ENCODE results near the gene GNAT2.

Gene GNAT2

GRCh38 chr1:109630081-109630897 is 10.9 kb upstream of the GNAT2 start:
- no peak for DNase-seq (ENCODE audit: low read depth in 1 of 2, low spot score in 1 of 2)
- no peak for TF ChIP-seq JUND (IDR thresholded peaks at IDR 0.05; ENCODE audit: low read depth)
- in situ Hi-C loops (cut with HindIII; ENCODE audit: low pct_unique_long_range_greater_than_20kb, low sequenced_read_pairs): no loop called here

GRCh38 chr1:109629372-109630030 is 10.1 kb upstream of the GNAT2 start:
- in situ Hi-C loops (cut with HindIII; ENCODE audit: low pct_unique_long_range_greater_than_20kb, low sequenced_read_pairs): no loop called here
- TF ChIP-seq JUND (IDR thresholded peaks at IDR 0.05; ENCODE audit: low read depth): no peak
- no peak for DNase-seq (ENCODE audit: low read depth in 1 of 2, low spot score in 1 of 2)

- DNase-seq (ENCODE audit: low read depth in 1 of 2, low spot score in 1 of 2): no peak
- TF ChIP-seq JUND (IDR thresholded peaks at IDR 0.05; ENCODE audit: low read depth): no peak
- in situ Hi-C loops (cut with HindIII; ENCODE audit: low pct_unique_long_range_greater_than_20kb, low sequenced_read_pairs): no loop called here
Measured at GRCh38 chr1:109628540-109629321, 9.3 kb upstream of the GNAT2 start.

- TF ChIP-seq JUND (IDR thresholded peaks at IDR 0.05; ENCODE audit: low read depth): no peak
- in situ Hi-C loops (cut with HindIII; ENCODE audit: low pct_unique_long_range_greater_than_20kb, low sequenced_read_pairs): no loop called here
- DNase-seq (ENCODE audit: low read depth in 1 of 2, low spot score in 1 of 2): no peak
Measured at GRCh38 chr1:109627692-109628399, 8.4 kb upstream of the GNAT2 start.

- TF ChIP-seq JUND (IDR thresholded peaks at IDR 0.05; ENCODE audit: low read depth): no peak
- in situ Hi-C loops (cut with HindIII; ENCODE audit: low pct_unique_long_range_greater_than_20kb, low sequenced_read_pairs): no loop called here
- DNase-seq (ENCODE audit: low read depth in 1 of 2, low spot score in 1 of 2): no peak
Measured at GRCh38 chr1:109626682-109627408, 7.4 kb upstream of the GNAT2 start.

GRCh38 chr1:109625601-109626560 is 6.5 kb upstream of the GNAT2 start:
- DNase-seq (ENCODE audit: low read depth in 1 of 2, low spot score in 1 of 2): no peak
- TF ChIP-seq JUND (IDR thresholded peaks at IDR 0.05; ENCODE audit: low read depth): no peak
- in situ Hi-C loops (cut with HindIII; ENCODE audit: low pct_unique_long_range_greater_than_20kb, low sequenced_read_pairs): no loop called here

GRCh38 chr1:109625176-109625575 is 5.8 kb upstream of the GNAT2 start:
- no peak for DNase-seq (ENCODE audit: low read depth in 1 of 2, low spot score in 1 of 2)
- in situ Hi-C loops (cut with HindIII; ENCODE audit: low pct_unique_long_range_greater_than_20kb, low sequenced_read_pairs): no loop called here
- TF ChIP-seq JUND (IDR thresholded peaks at IDR 0.05; ENCODE audit: low read depth): no peak

- no peak for TF ChIP-seq JUND (IDR thresholded peaks at IDR 0.05; ENCODE audit: low read depth)
- no peak for DNase-seq (ENCODE audit: low read depth in 1 of 2, low spot score in 1 of 2)
- in situ Hi-C loops (cut with HindIII; ENCODE audit: low pct_unique_long_range_greater_than_20kb, low sequenced_read_pairs): no loop called here
Measured at GRCh38 chr1:109624201-109625010, 5.0 kb upstream of the GNAT2 start.

GRCh38 chr1:109623601-109624161 is 4.3 kb upstream of the GNAT2 start:
- in situ Hi-C loops (cut with HindIII; ENCODE audit: low pct_unique_long_range_greater_than_20kb, low sequenced_read_pairs): no loop called here
- TF ChIP-seq JUND (IDR thresholded peaks at IDR 0.05; ENCODE audit: low read depth): no peak
- DNase-seq (ENCODE audit: low read depth in 1 of 2, low spot score in 1 of 2): no peak

- TF ChIP-seq JUND (IDR thresholded peaks at IDR 0.05; ENCODE audit: low read depth): no peak
- DNase-seq (ENCODE audit: low read depth in 1 of 2, low spot score in 1 of 2): no peak
- in situ Hi-C loops (cut with HindIII; ENCODE audit: low pct_unique_long_range_greater_than_20kb, low sequenced_read_pairs): no loop called here
Measured at GRCh38 chr1:109622895-109623294, 3.5 kb upstream of the GNAT2 start.

Measured in T47D (cell line).